GM12878 (cell line): ENCODE data around the gene CASP8AP2. TPM values are rescaled to one million over a fixed set of nuclear protein-coding genes. Genes with fewer than 3 reads are reported as not detected.

Experiments used
- ATAC-seq: fragments of 200-7000 bp; cut with Tn5 transposase; 3 replicates; pipeline ENCODE4 v1.9.1; 2020; ENCODE audit warnings: mild to moderate bottlenecking, moderate library complexity
- BruUV-seq: library from RNA; stranded (reverse); fragments of 400-500 nt; replicated peaks from 2 replicates; lab custom pipeline; 2021; lab: Mats Ljungman, UMichigan
- CTCF ChIA-PET: fragments of 300-600 bp; sonication (Branson Sonifier 250); formaldehyde crosslinking; extraction: SDS; loops from one replicate; lab custom pipeline; 2021; ENCODE audit warnings: inconsistent platforms; lab: Yijun Ruan, JAX
- POLR2A ChIA-PET: fragments of 350-600 bp; formaldehyde crosslinking; extraction: SDS; loops from one replicate; lab custom pipeline; 2021; ENCODE audit warnings: inconsistent platforms; lab: Charles Lee
- RAD21 ChIA-PET: fragments of 300-600 bp; sonication (Branson Sonifier 250); formaldehyde crosslinking; loops from one replicate; lab custom pipeline; 2023; ENCODE audit warnings: antibody characterized with exemption; ENCODE audit not compliant: unreplicated experiment; lab: Charles Lee
- SMC1A ChIA-PET: fragments of 300-600 bp; sonication (Branson Sonifier 250); formaldehyde crosslinking; loops from one replicate; lab custom pipeline; 2023; ENCODE audit not compliant: unreplicated experiment, uncharacterized antibody; lab: Charles Lee
- DNase-seq: peaks from one replicate; pipeline ENCODE4 v3.0.0-alpha.2; 2011; ENCODE audit warnings: low read depth, low spot score
- FAIRE-seq: peaks from 3 replicates; lab custom pipeline; 2011; peaks lifted over from hg19 to GRCh38; lab: Jason Lieb, UNC
- H2AFZ ChIP-seq: 2 replicates; pipeline ENCODE4 v1.6.0; 2011; ENCODE audit warnings: low read depth, low read length, control low read depth; ENCODE audit not compliant: control insufficient read depth
- H3K27ac ChIP-seq: 2 replicates; pipeline ENCODE4 v1.5.1; 2011; ENCODE audit warnings: control low read depth; ENCODE audit not compliant: control insufficient read depth, insufficient read depth
- H3K27me3 ChIP-seq, 2 experiments: replicated peaks in 1 of 2; 2 replicates each; pipeline versions ENCODE4 v1.6.0 to v1.6.1; 2011; ENCODE audit warnings: low read length in 1 of 2; ENCODE audit not compliant: control insufficient read depth in 2 of 2, insufficient read depth in 2 of 2
- H3K36me3 ChIP-seq, 2 experiments: 2 replicates each; pipeline ENCODE4 v1.5.1; 2011; ENCODE audit warnings: low read length in 1 of 2; ENCODE audit not compliant: control insufficient read depth in 2 of 2, insufficient read depth in 2 of 2
- H3K4me1 ChIP-seq: 2 replicates; pipeline ENCODE4 v1.6.1; 2011; ENCODE audit warnings: mild to moderate bottlenecking, low read length, moderate library complexity, mixed read lengths; ENCODE audit not compliant: control insufficient read depth, insufficient read depth
- H3K4me2 ChIP-seq: 2 replicates; pipeline ENCODE4 v1.6.0; 2011; ENCODE audit warnings: control low read depth; ENCODE audit not compliant: control insufficient read depth, insufficient read depth
- H3K4me3 ChIP-seq: fragments of 200-600 bp; sonication (generic); 2 replicates; pipeline ENCODE4 v1.5.1; 2016
- H3K79me2 ChIP-seq: 2 replicates; pipeline ENCODE4 v1.6.0; 2011; ENCODE audit warnings: low read length; ENCODE audit not compliant: control insufficient read depth, insufficient read depth
- H3K9ac ChIP-seq: 2 replicates; pipeline ENCODE4 v1.8.0; 2011; ENCODE audit warnings: low read length, control low read depth, mixed read lengths; ENCODE audit not compliant: control insufficient read depth, insufficient read depth
- H3K9me3 ChIP-seq: replicated peaks from 3 replicates; pipeline ENCODE4 v1.5.1; 2011; ENCODE audit warnings: mild to moderate bottlenecking, low read length; ENCODE audit not compliant: control insufficient read depth, insufficient read depth
- H4K20me1 ChIP-seq: 2 replicates; pipeline ENCODE4 v1.6.0; 2011; ENCODE audit not compliant: control insufficient read depth, insufficient read depth
- CREB1 ChIP-seq: IDR thresholded peaks from 2 replicates; pipeline ENCODE4 v1.6.1; 2012; ENCODE audit warnings: low read depth, mild to moderate bottlenecking, inconsistent platforms
- EP300 ChIP-seq, 2 experiments: fragments of 150-350 bp in 1 of 2; IDR thresholded peaks; 2 replicates each; pipeline ENCODE4 v1.6.1; 2011 to 2012; ENCODE audit warnings: low read depth in 2 of 2, low read length in 2 of 2, borderline replicate concordance in 1 of 2, improper control_type of control experiment in 1 of 2, inconsistent platforms in 1 of 2; ENCODE audit not compliant: control insufficient read depth in 1 of 2
- FOXM1 ChIP-seq: IDR thresholded peaks from 2 replicates; pipeline ENCODE4 v1.6.1; 2012; ENCODE audit warnings: low read depth, mild to moderate bottlenecking, inconsistent platforms, low read length, moderate library complexity
- HCFC1 ChIP-seq: fragments of 150-350 bp; IDR thresholded peaks from 2 replicates; pipeline ENCODE4 v1.6.1; 2014; ENCODE audit warnings: low read length
- HDAC2 ChIP-seq: fragments of 200-600 bp; sonication (generic); IDR thresholded peaks from 2 replicates; pipeline ENCODE4 v1.6.1; 2017
- KLF5 ChIP-seq: fragments of 450-650 bp; IDR thresholded peaks from 2 replicates; pipeline ENCODE4 v1.6.1; 2014; ENCODE audit warnings: mild to moderate bottlenecking; ENCODE audit not compliant: partially characterized antibody
- MTA2 ChIP-seq: fragments of 450-650 bp; IDR thresholded peaks from 2 replicates; pipeline ENCODE4 v1.6.1; 2016; ENCODE audit warnings: low read depth, mild to moderate bottlenecking, moderate library complexity
- MXI1 ChIP-seq: fragments of 150-350 bp; IDR thresholded peaks from 2 replicates; pipeline ENCODE4 v1.6.1; 2011; ENCODE audit warnings: low read depth, mild to moderate bottlenecking, inconsistent platforms, low read length, improper control_type of control experiment
- NR2C2 ChIP-seq: IDR thresholded peaks from 2 replicates; pipeline ENCODE4 v1.6.1; 2011; ENCODE audit warnings: borderline replicate concordance, low read depth; ENCODE audit not compliant: control insufficient read depth, insufficient read length
- RAD21 ChIP-seq: IDR thresholded peaks from 2 replicates; pipeline ENCODE4 v1.6.1; 2011; ENCODE audit warnings: mild to moderate bottlenecking, low read depth, low read length, moderate library complexity; ENCODE audit not compliant: insufficient read depth
- SIX5 ChIP-seq: IDR thresholded peaks from 2 replicates; pipeline ENCODE4 v1.6.1; 2011; ENCODE audit warnings: mild to moderate bottlenecking, low read depth, low read length, moderate library complexity; ENCODE audit not compliant: severe bottlenecking
- SREBF2 ChIP-seq: IDR thresholded peaks from 2 replicates; pipeline ENCODE4 v1.6.1; 2012; ENCODE audit warnings: mild to moderate bottlenecking, low read length
- SUZ12 ChIP-seq: fragments of 200-600 bp; sonication (generic); IDR thresholded peaks from one replicate; pipeline ENCODE4 v1.6.1; 2018; ENCODE audit warnings: antibody characterized with exemption, mild to moderate bottlenecking; ENCODE audit not compliant: unreplicated experiment
- TAF1 ChIP-seq: IDR thresholded peaks from 2 replicates; pipeline ENCODE4 v1.6.1; 2011; ENCODE audit warnings: mild to moderate bottlenecking, low read depth, low read length, borderline replicate concordance
- USF2 ChIP-seq: IDR thresholded peaks from 2 replicates; pipeline ENCODE4 v1.6.1; 2011; ENCODE audit warnings: low read depth, low read length, improper control_type of control experiment, borderline replicate concordance
- ZBTB40 ChIP-seq: fragments of 450-650 bp; IDR thresholded peaks from 2 replicates; pipeline ENCODE4 v1.6.1; 2016; ENCODE audit warnings: mild to moderate bottlenecking, moderate library complexity, borderline replicate concordance
- WGBS: methylation state at CpG from one replicate; pipeline ENCODE4 v1.1.6; 2016; ENCODE audit warnings: low lambda C conversion rate; ENCODE audit not compliant: insufficient replicate concordance, insufficient coverage; ENCODE audit errors: missing lambda C conversion rate; 5-methylcytosine and 5-hydroxymethylcytosine counted together
- in situ Hi-C: fragments of 300-500 bp; cut with MboI; formaldehyde crosslinking; loops from 9 replicates; pipeline ENCODE4 v1.14.3; 2018; ENCODE audit warnings: mixed read lengths
- intact Hi-C: fragments of 100-400 bp; cut with micrococcal nuclease; formaldehyde crosslinking; loops from one replicate; pipeline ENCODE4 v1.14.2; 2022; ENCODE audit not compliant: unreplicated experiment
- polyA plus RNA-seq, 11 experiments: library from polyadenylated mRNA; depleted of rRNA in 4 of 11; unstranded in 6 of 11; stranded (reverse) in 5 of 11; fragments of >200 nt; fragmentation: Nextera tagmentation in 4 of 11; fragmentation: Illumina TruSeq in 1 of 11; extraction: Ambion mirVana in 4 of 11; extraction: Trizol in 1 of 11; gene quantifications; 1 replicate in 1 of 11; 2 replicates in 10 of 11; pipeline versions ENCODE4 v1.2.1 to v1.2.3, GENCODE V29; 2011 to 2016; ENCODE audit warnings: inconsistent platforms in 2 of 11, missing spikeins in 2 of 11, low read depth in 1 of 11
- total RNA-seq, 4 experiments: library from RNA; depleted of rRNA in 3 of 4; stranded (reverse); fragments of >200 nt in 3 of 4; fragmentation: Illumina TruSeq in 1 of 4; extraction: Trizol in 1 of 4; gene quantifications; 2 replicates each; pipeline versions ENCODE4 v1.2.1 to v1.2.3, GENCODE V29; 2013 to 2021
- TF ChIP-seq, protein P1 (sequence below), 3 experiments: IDR thresholded peaks in 2 of 3; conservative IDR thresholded peaks in 1 of 3; 2 replicates each; pipeline ENCODE4 v1.5.1; 2011; ENCODE audit warnings: low read depth in 3 of 3, low read length in 3 of 3, mild to moderate bottlenecking in 3 of 3, control low read depth in 2 of 3, moderate library complexity in 2 of 3, inconsistent platforms in 1 of 3, mixed read lengths in 1 of 3; ENCODE audit not compliant: control insufficient read depth in 2 of 3, insufficient read depth in 1 of 3; ENCODE audit errors: extremely low read depth in 1 of 3

The CASP8AP2 gene
- total and polyA plus RNA-seq, 10 of the 15 experiments (the other 5 are each of a cell fraction or from before 2014, with no cell fraction given) = 11.1 to 28.7 (median 17.1) TPM

- no peak overlapping the region for H3K4me2 ChIP-seq
- peak; percentile 90 for ATAC-seq
- H3K27ac ChIP-seq = no peak overlapping the region
- DNase-seq = no peak
- no peak overlapping the region for H3K9ac ChIP-seq
- H3K79me2 ChIP-seq = no peaks in the 10 kb centered on the region; the same call in 1 of the 2 replicates
- H3K9me3 ChIP-seq = no peaks in the 10 kb centered on the region
- H3K4me3 ChIP-seq = no peak overlapping the region
- TF ChIP-seq CREB1 (no peak), HCFC1 (no peak), SIX5 (peak; percentile 15), SUZ12 (no peak), MTA2 (no peak), MXI1 (no peak), SREBF2 (no peak), KLF5 (no peak), ZBTB40 (no peak), HDAC2 (no peak), NR2C2 (no peak), USF2 (no peak), TAF1 (no peak), RAD21 (peak; percentile 32; the same call in 1 of the 2 replicates), FOXM1 (no peak), EP300 (IDR thresholded peaks at IDR 0.05; ENCODE audit: borderline replicate concordance in 1 of 2, control insufficient read depth in 1 of 2, low read depth in 2 of 2, low read length in 2 of 2) (no peak)
- TF ChIP-seq, protein P1, sequence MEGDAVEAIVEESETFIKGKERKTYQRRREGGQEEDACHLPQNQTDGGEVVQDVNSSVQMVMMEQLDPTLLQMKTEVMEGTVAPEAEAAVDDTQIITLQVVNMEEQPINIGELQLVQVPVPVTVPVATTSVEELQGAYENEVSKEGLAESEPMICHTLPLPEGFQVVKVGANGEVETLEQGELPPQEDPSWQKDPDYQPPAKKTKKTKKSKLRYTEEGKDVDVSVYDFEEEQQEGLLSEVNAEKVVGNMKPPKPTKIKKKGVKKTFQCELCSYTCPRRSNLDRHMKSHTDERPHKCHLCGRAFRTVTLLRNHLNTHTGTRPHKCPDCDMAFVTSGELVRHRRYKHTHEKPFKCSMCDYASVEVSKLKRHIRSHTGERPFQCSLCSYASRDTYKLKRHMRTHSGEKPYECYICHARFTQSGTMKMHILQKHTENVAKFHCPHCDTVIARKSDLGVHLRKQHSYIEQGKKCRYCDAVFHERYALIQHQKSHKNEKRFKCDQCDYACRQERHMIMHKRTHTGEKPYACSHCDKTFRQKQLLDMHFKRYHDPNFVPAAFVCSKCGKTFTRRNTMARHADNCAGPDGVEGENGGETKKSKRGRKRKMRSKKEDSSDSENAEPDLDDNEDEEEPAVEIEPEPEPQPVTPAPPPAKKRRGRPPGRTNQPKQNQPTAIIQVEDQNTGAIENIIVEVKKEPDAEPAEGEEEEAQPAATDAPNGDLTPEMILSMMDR (IDR thresholded peaks at IDR 0.05 in 2 of 3, conservative IDR thresholded peaks at IDR 0.05 in 1 of 3; ENCODE audit: control insufficient read depth in 2 of 3, extremely low read depth in 1 of 3, insufficient read depth in 1 of 3, low read depth in 3 of 3, low read length in 3 of 3) = peak; percentile 42 to 58 (median 56)
- CTCF ChIA-PET = interaction anchor here (0.6 to 1.9 kb wide), 10 partner anchors 10 to 1502 kb away, joined by 3 to 7 read pairs (median 4); partner anchors contain the start of genes CASP8AP2 and MDN1
- WGBS = 43% methylated on average over 2 of the region's 2 CpGs
- POLR2A ChIA-PET = no interaction called here
- in situ Hi-C loops (no loop called here), intact Hi-C loops (no loop called here)
- FAIRE-seq = peak; percentile 57
- H3K4me1 ChIP-seq = peaks cover 17% of the 10 kb centered on the region
- peaks cover 7 to 23% of the 10 kb centered on the region in 2 experiments for H3K36me3 ChIP-seq
- RAD21 ChIA-PET = no interaction called here
- no peak overlapping the region for H2AFZ ChIP-seq
- H3K27me3 ChIP-seq = no peaks in the 10 kb centered on the region
- SMC1A ChIA-PET = interaction anchor here (0.6 kb wide), 1 partner anchor 147 kb away, joined by 3 read pairs; no protein-coding TSS in a partner anchor
- H4K20me1 ChIP-seq = no peaks in the 10 kb centered on the region
- BruUV-seq = no TSS peak
Measured at GRCh38 chr6:89792881-89793280, 36.8 kb upstream of the CASP8AP2 start.
